Heart left ventricle (tissue), 13 donors: Measurements from ENCODE around the gene POTEF.

Source experiments
- CTCF ChIP-seq, 12 donors: fragments of 200-600 bp; sonication (generic) in 4 of 12; IDR thresholded peaks; one replicate each; pipeline versions ENCODE4 v1.5.0 to v1.8.0; 2018 to 2022; ENCODE audit warnings: antibody characterized with exemption in 12 of 12, mild to moderate bottlenecking in 5 of 12
- POLR2A ChIP-seq, 2 donors: fragments of 450-650 bp; IDR thresholded peaks; one replicate each; pipeline ENCODE4 v1.6.1; 2017; ENCODE audit warnings: antibody characterized with exemption in 2 of 2, mild to moderate bottlenecking in 2 of 2, moderate library complexity in 2 of 2
- donor health status: ischemic (EF 13 %, LVEDD 7.1; RV severe dilation, severe dysfunction).
- donor health status: DM: no; HTN: yes; CAD: no.
- donor health status: DM: no; HTN: no; CAD: no.
- donor health status: ischemic (EF 25% LVEDD 6.9; RV normal size, moderate dysfunction).
- donor health status: ischemic (EF 25% LVEDD 5.7; RV mildly dilated, moderate dysfunction).
- donor health status: ischemic (EF 35%, LVEDD 5.7; RV mildly dilated, moderate dysfunction).
- donor health status: nonischemic (EF 11% LVEDD 7.7; RV severe dilation, severe dysfunction).
- donor health status: DM: yes; HTN: yes; CAD: no.
- donor health status: PGD.
- donor health status: ischemic (EF 29% LVEDD 5.4; RV normal size, mild dysfunction).
- donor health status: nonischemic (EF 23%, LVEDD 6.1; RV moderate dilation, normal function).

DNA sequence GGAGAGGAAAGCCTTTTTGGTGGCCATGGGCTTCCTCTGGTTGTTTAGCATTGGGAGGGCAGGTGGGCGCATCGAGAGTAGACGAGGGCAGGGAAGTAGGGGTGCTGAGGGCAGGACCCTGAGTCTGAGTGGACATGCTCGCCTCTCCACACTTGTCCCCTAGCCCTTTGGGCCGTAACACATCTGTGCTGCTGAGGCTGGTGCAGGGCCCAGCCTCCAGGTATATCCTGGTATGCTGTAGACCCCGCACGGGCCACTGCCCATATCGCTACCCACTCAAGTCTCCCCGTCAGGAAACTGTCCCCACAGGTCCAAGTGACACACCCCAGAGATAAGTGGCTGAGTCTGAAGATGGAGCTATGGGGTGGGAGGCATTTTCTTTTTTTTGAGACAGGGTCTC is 29.6 kb upstream of the POTEF start:
- TF ChIP-seq POLR2A (IDR thresholded peaks at IDR 0.05) (no peak), CTCF (IDR thresholded peaks at IDR 0.05) (no peak)
